GM12873 (cell line): ENCODE data around the gene PARP16.

Experiments
- TF ChIP-seq, protein P1 (sequence below): IDR thresholded peaks from 2 replicates; pipeline ENCODE4 v1.5.1; 2012; ENCODE audit warnings: low read depth, mild to moderate bottlenecking, moderate library complexity, low read length, control low read depth; ENCODE audit not compliant: insufficient read depth; ENCODE audit errors: missing control alignments

Gene PARP16, protein sequence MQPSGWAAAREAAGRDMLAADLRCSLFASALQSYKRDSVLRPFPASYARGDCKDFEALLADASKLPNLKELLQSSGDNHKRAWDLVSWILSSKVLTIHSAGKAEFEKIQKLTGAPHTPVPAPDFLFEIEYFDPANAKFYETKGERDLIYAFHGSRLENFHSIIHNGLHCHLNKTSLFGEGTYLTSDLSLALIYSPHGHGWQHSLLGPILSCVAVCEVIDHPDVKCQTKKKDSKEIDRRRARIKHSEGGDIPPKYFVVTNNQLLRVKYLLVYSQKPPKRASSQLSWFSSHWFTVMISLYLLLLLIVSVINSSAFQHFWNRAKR

DNA sequence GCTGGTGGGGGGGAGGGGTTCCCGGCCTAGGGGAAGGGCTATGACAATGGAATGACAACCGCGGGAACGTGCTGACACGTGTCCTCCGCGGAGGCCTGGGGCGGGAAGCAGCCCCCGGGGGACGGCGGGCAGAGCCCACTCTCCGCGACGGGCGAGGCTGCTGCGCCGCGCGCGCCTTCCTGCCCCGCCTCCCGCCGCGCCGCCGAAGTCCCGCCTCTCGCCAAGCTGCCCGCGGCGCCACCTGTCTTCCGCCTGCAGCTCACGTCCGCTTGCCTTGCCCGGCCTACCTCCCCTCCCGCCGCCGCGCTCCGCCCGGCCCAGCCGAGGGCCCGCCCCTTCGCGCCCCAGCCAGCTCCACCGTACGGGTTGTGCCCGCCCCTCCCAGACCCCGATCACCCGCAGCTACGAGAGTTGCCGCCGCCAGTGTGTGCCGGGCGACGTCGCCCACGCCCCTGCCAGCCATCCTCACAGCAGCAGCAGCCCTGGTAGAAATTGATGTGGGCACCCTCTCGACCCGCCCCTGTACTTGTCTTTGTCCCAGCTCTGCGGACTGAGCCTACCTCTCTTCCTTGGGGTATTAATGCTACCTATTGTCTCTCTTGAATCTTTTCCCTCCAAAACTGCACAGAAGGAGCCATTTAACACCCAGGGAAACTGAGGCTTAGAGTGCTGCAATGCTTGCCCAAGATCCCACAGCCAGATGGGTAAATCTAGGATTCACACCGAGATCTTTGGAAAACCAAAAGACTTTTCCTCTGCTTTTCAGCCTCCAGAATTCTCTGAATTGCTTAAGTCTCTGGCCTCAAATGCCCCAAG is at the start of gene PARP16:
PARP16 (minus strand) TSS at position 180 of the 816 bp plus-strand sequence. CDS start 457 bp downstream, outside the sequence.
- TF ChIP-seq, protein P1, sequence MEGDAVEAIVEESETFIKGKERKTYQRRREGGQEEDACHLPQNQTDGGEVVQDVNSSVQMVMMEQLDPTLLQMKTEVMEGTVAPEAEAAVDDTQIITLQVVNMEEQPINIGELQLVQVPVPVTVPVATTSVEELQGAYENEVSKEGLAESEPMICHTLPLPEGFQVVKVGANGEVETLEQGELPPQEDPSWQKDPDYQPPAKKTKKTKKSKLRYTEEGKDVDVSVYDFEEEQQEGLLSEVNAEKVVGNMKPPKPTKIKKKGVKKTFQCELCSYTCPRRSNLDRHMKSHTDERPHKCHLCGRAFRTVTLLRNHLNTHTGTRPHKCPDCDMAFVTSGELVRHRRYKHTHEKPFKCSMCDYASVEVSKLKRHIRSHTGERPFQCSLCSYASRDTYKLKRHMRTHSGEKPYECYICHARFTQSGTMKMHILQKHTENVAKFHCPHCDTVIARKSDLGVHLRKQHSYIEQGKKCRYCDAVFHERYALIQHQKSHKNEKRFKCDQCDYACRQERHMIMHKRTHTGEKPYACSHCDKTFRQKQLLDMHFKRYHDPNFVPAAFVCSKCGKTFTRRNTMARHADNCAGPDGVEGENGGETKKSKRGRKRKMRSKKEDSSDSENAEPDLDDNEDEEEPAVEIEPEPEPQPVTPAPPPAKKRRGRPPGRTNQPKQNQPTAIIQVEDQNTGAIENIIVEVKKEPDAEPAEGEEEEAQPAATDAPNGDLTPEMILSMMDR, result peak; percentile 28

GRCh38 chr15:65335278-65336055 is 48.8 kb upstream of the PARP16 start:
- TF ChIP-seq, protein P1, result no peak

GRCh38 chr15:65334586-65335231 is 48.0 kb upstream of the PARP16 start:
- TF ChIP-seq, protein P1, result no peak

DNA sequence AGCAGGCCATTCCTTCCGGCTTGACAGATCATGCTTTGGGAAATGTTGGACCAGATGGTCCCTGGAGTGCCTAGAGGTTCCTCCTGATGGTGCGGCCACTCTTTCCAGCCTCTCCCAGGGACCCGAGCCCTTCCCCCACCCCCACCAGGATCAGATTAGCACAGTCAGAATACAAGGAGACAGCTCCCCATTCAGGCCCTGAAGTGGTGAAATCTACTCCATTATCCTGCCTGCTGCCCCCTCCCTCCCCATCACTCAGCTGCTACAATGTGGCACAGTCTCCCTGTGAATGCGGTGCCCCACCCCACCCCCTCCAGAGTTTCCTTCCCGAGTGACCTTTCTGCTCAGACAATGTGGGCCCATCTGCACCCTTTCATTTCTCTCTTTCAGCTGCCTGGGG is 47.2 kb upstream of the PARP16 start:
- TF ChIP-seq, protein P1, result no peak

DNA sequence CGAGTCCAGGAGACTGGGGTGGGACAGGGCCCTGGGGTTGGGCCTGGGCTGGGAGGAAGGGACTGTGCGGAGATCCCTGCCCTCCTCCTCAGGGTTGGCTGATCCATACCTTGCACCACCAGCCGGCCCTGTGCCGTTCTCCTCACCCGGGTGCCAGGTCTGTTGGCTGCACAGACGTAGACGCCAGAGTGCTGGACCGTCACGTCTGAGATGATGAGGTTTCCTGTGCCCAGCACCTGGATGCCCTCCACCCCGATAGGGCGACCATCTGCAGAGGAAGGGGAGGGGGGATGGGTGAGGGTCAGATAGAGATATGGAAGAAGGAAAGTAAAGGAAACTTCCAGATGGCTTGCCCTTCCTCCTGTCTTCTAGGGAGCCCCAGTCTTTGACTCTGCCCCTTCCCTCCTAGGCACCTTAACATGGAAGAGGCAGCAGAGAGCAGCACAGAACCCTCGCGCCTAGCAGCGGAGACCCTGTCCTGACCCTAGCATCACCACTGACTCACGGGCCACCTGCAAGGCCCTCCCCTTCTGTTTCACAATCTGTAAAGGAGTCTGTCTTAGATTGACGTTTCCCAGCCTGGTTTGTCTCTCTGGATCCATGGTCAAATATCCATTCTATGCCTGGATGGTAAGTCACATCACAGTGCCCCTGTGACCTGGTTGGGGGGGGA is 46.6 kb upstream of the PARP16 start:
- TF ChIP-seq, protein P1, result no peak

GRCh38 chr15:65332391-65333147 is 45.9 kb upstream of the PARP16 start:
- TF ChIP-seq, protein P1, result no peak
